Right atrium auricular region (tissue), 2 donors: Measurements from ENCODE around the gene NIPBL. TPM values are rescaled to one million over a fixed set of nuclear protein-coding genes. Genes with fewer than 3 reads are reported as not detected.
"Not testable (repeated sequence)": the region's sequence is repeated elsewhere in the genome, so short reads cannot be mapped to it uniquely, and the experiment has no call there.

Experiments
- DNase-seq: peaks from one replicate; pipeline ENCODE4 v3.0.0-alpha.2; 2019; ENCODE audit warnings: low spot score
- H3K27ac ChIP-seq, 2 donors: fragments of 200-600 bp; sonication (generic); 1 replicate in 1 of 2; 2 replicates in 1 of 2; pipeline ENCODE4 v1.5.1; 2016 to 2019
- H3K27me3 ChIP-seq, 2 donors: fragments of 200-600 bp; sonication (generic); one replicate each; pipeline versions ENCODE4 v1.5.1 to v1.6.0; 2017 to 2019
- H3K36me3 ChIP-seq: fragments of 200-600 bp; sonication (generic); one replicate; pipeline ENCODE4 v1.5.1; 2016
- H3K4me1 ChIP-seq, 2 donors: fragments of 200-600 bp; sonication (generic); one replicate each; pipeline versions ENCODE4 v1.5.1 to v1.6.0; 2017 to 2019
- H3K4me3 ChIP-seq, 2 donors: fragments of 200-600 bp; sonication (generic); 1 replicate in 1 of 2; 2 replicates in 1 of 2; pipeline ENCODE4 v1.5.1; 2017 to 2019; ENCODE audit warnings: mild to moderate bottlenecking in 1 of 2, moderate library complexity in 1 of 2
- H3K9me3 ChIP-seq, 2 donors: fragments of 200-600 bp; sonication (generic); one replicate each; pipeline ENCODE4 v1.5.1; 2019
- CTCF ChIP-seq, 2 donors: fragments of 200-600 bp; sonication (generic); IDR thresholded peaks; one replicate each; pipeline ENCODE4 v1.5.1; 2019; ENCODE audit warnings: antibody characterized with exemption in 2 of 2
- total RNA-seq, 2 donors: library from RNA; depleted of rRNA; stranded (reverse); fragments of >200 nt; gene quantifications; one replicate each; pipeline ENCODE4 v1.1.0, GENCODE V29; 2016

The NIPBL gene
- total RNA-seq, 2 donors from 2014 or later = 32.3 to 43.1 TPM

- Histone ChIP-seq H3K9me3 (no peaks in the 10 kb centered on the region), H3K27me3 (no peaks in the 10 kb centered on the region), H3K27ac (no peak overlapping the region), H3K4me1 (no peaks in the 10 kb centered on the region), H3K36me3 (no peaks in the 10 kb centered on the region), H3K4me3 (no peak overlapping the region)
- no peak for DNase-seq
- TF ChIP-seq CTCF (IDR thresholded peaks at IDR 0.05) = no peak
These were observed 210.1 kb downstream of the NIPBL start for GRCh38 chr5:37086466-37087173.

- H3K4me3 ChIP-seq = no peak overlapping the region
- no peak for DNase-seq
- no peaks in the 10 kb centered on the region for H3K36me3 ChIP-seq
- TF ChIP-seq CTCF (IDR thresholded peaks at IDR 0.05) = no peak
- H3K27me3 ChIP-seq = no peaks in the 10 kb centered on the region
- H3K9me3 ChIP-seq = no peaks in the 10 kb centered on the region
- no peaks in the 10 kb centered on the region for H3K4me1 ChIP-seq
- no peak overlapping the region for H3K27ac ChIP-seq
These were observed 211.4 kb downstream of the NIPBL start for GRCh38 chr5:37088009-37088408.

GRCh38 chr5:37090123-37090726, 213.7 kb downstream of the NIPBL start:
- no peaks in the 10 kb centered on the region for H3K9me3 ChIP-seq
- no peak overlapping the region for H3K27ac ChIP-seq
- H3K36me3 ChIP-seq = no peaks in the 10 kb centered on the region
- no peaks in the 10 kb centered on the region for H3K4me1 ChIP-seq
- DNase-seq = no peak
- no peak for TF ChIP-seq CTCF (IDR thresholded peaks at IDR 0.05)
- no peak overlapping the region for H3K4me3 ChIP-seq
- no peaks in the 10 kb centered on the region for H3K27me3 ChIP-seq

- no peak for TF ChIP-seq CTCF (IDR thresholded peaks at IDR 0.05)
These were observed 214.2 kb downstream of the NIPBL start for GRCh38 chr5:37090781-37091180.

GRCh38 chr5:37093795-37094194, 217.2 kb downstream of the NIPBL start:
- not testable (repeated sequence) for H3K4me1 ChIP-seq, H3K36me3 ChIP-seq, DNase-seq, H3K4me3 ChIP-seq, H3K27me3 ChIP-seq, H3K27ac ChIP-seq
- H3K9me3 ChIP-seq = peaks cover 0 to 14% of the 10 kb centered on the region in 2 donors

More at GRCh38 chr5:37090781-37091180, 214.2 kb downstream of the NIPBL start:
- Histone ChIP-seq H3K27me3 (no peaks in the 10 kb centered on the region), H3K27ac (no peak overlapping the region), H3K4me1 (no peaks in the 10 kb centered on the region), H3K9me3 (no peaks in the 10 kb centered on the region), H3K36me3 (no peaks in the 10 kb centered on the region), H3K4me3 (no peak overlapping the region)
- DNase-seq = no peak

GRCh38 chr5:37099267-37099666, 222.7 kb downstream of the NIPBL start:
- not testable (repeated sequence) for H3K36me3 ChIP-seq, DNase-seq, H3K4me1 ChIP-seq, H3K4me3 ChIP-seq, H3K27ac ChIP-seq, H3K27me3 ChIP-seq
- H3K9me3 ChIP-seq = peaks cover 0 to 29% of the 10 kb centered on the region in 2 donors

- Histone ChIP-seq H3K4me3 (no peak overlapping the region), H3K4me1 (no peaks in the 10 kb centered on the region), H3K27me3 (no peaks in the 10 kb centered on the region), H3K27ac (no peak overlapping the region), H3K9me3 (peaks cover 0 to 15% of the 10 kb centered on the region in 2 donors), H3K36me3 (peaks cover 20% of the 10 kb centered on the region)
- no peak for TF ChIP-seq CTCF (IDR thresholded peaks at IDR 0.05)
- DNase-seq = no peak
These were observed 226.7 kb downstream of the NIPBL start for GRCh38 chr5:37103302-37103701.
